Nephron progenitor cell (in vitro differentiated cells): ENCODE results near the gene CCSAP.

Experiments
- DNase-seq: peaks from one replicate; pipeline ENCODE4 v3.0.0; 2021
- H3K27ac Mint-ChIP-seq: 2 replicates; pipeline ENCODE4 v1.8.0; 2021; ENCODE audit warnings: mild to moderate bottlenecking, moderate library complexity, mixed read lengths
- H3K27me3 Mint-ChIP-seq: 2 replicates; pipeline ENCODE4 v1.8.0; 2021; ENCODE audit warnings: mild to moderate bottlenecking, low read depth, mixed read lengths; ENCODE audit not compliant: poor library complexity
- H3K36me3 Mint-ChIP-seq: 2 replicates; pipeline ENCODE4 v1.8.0; 2021; ENCODE audit warnings: low read depth, mixed read lengths
- H3K4me1 Mint-ChIP-seq: 2 replicates; pipeline ENCODE4 v1.8.0; 2021; ENCODE audit warnings: mixed read lengths
- H3K4me3 Mint-ChIP-seq: 2 replicates; pipeline ENCODE4 v1.8.0; 2021; ENCODE audit warnings: mild to moderate bottlenecking, moderate library complexity, mixed read lengths
- H3K9me3 Mint-ChIP-seq: 2 replicates; pipeline ENCODE4 v1.8.0; 2021; ENCODE audit warnings: mild to moderate bottlenecking, moderate library complexity, mixed read lengths
- CTCF ChIP-seq: fragments of 200-600 bp; sonication (generic); IDR thresholded peaks from 2 replicates; pipeline ENCODE4 v1.5.0; 2021; ENCODE audit warnings: antibody characterized with exemption

The CCSAP gene

GRCh38 chr1:229281339-229281926, 61.4 kb downstream of the CCSAP start:
- TF ChIP-seq CTCF: no peak
- DNase-seq: no peak
- H3K9me3 Mint-ChIP-seq: peaks cover 10% of the 10 kb centered on the region
- H3K36me3 Mint-ChIP-seq: peaks cover 17% of the 10 kb centered on the region
- no peak overlapping the region for H3K27ac Mint-ChIP-seq
- no peak overlapping the region for H3K4me3 Mint-ChIP-seq
- peaks cover 4% of the 10 kb centered on the region for H3K4me1 Mint-ChIP-seq
- H3K27me3 Mint-ChIP-seq: no peaks in the 10 kb centered on the region

GRCh38 chr1:229280921-229281320, 61.9 kb downstream of the CCSAP start:
- no peak for DNase-seq
- H3K36me3 Mint-ChIP-seq: peaks cover 23% of the 10 kb centered on the region
- H3K27me3 Mint-ChIP-seq: no peaks in the 10 kb centered on the region
- no peak for TF ChIP-seq CTCF
- H3K27ac Mint-ChIP-seq: no peak overlapping the region
- no peak overlapping the region for H3K4me3 Mint-ChIP-seq
- H3K9me3 Mint-ChIP-seq: peaks cover 10% of the 10 kb centered on the region
- H3K4me1 Mint-ChIP-seq: peaks cover 4% of the 10 kb centered on the region

GRCh38 chr1:229280037-229280828, 62.6 kb downstream of the CCSAP start:
- no peak for DNase-seq
- Mint-ChIP-seq H3K36me3 (peaks cover 25% of the 10 kb centered on the region), H3K9me3 (peaks cover 10% of the 10 kb centered on the region), H3K4me3 (no peak overlapping the region), H3K4me1 (peaks cover 2% of the 10 kb centered on the region), H3K27ac (no peak overlapping the region), H3K27me3 (no peaks in the 10 kb centered on the region)
- TF ChIP-seq CTCF: no peak

GRCh38 chr1:229279242-229279641, 63.6 kb downstream of the CCSAP start:
- Mint-ChIP-seq H3K4me1 (peaks cover 8% of the 10 kb centered on the region), H3K27ac (no peak overlapping the region), H3K27me3 (no peaks in the 10 kb centered on the region), H3K9me3 (peaks cover 10% of the 10 kb centered on the region), H3K4me3 (no peak overlapping the region), H3K36me3 (peaks cover 33% of the 10 kb centered on the region)
- no peak for DNase-seq
- no peak for TF ChIP-seq CTCF

- peaks cover 10% of the 10 kb centered on the region for H3K9me3 Mint-ChIP-seq
- H3K36me3 Mint-ChIP-seq: peaks cover 31% of the 10 kb centered on the region
- H3K4me3 Mint-ChIP-seq: no peak overlapping the region
- no peaks in the 10 kb centered on the region for H3K27me3 Mint-ChIP-seq
- peaks cover 10% of the 10 kb centered on the region for H3K4me1 Mint-ChIP-seq
- no peak overlapping the region for H3K27ac Mint-ChIP-seq
- DNase-seq: no peak
- TF ChIP-seq CTCF: no peak
These were observed 64.6 kb downstream of the CCSAP start for GRCh38 chr1:229278120-229278741.
